Heart right ventricle (tissue), 16 donors: Measurements from ENCODE around the gene UBE2J1. TPM values are rescaled to one million over a fixed set of nuclear protein-coding genes. Genes with fewer than 3 reads are reported as not detected.
A peak's percentile ranks its signal among the peaks of the same experiment; 100 is the strongest.
"Not testable (repeated sequence)": the region's sequence is repeated elsewhere in the genome, so short reads cannot be mapped to it uniquely, and the experiment has no call there.

Source experiments
- ATAC-seq, 8 donors: fragments of 200-7000 bp; cut with Tn5 transposase; one replicate each; pipeline ENCODE4 v1.9.1; 2020; ENCODE audit warnings: mild to moderate bottlenecking in 8 of 8, moderate library complexity in 8 of 8, moderate number of reproducible peaks in 1 of 8
- DNase-seq, 2 donors: peaks; one replicate each; pipeline ENCODE4 v3.0.0-alpha.2; 2020
- H3K27ac ChIP-seq, 10 donors: fragments of 200-600 bp; sonication (generic) in 2 of 10; one replicate each; pipeline versions ENCODE4 v1.5.0 to v1.8.0; 2020 to 2022; ENCODE audit warnings: mild to moderate bottlenecking in 3 of 10
- H3K27me3 ChIP-seq, 7 donors: fragments of 200-600 bp; one replicate each; pipeline ENCODE4 v1.8.0; 2021 to 2022; ENCODE audit warnings: mild to moderate bottlenecking in 2 of 7
- H3K36me3 ChIP-seq, 9 donors: fragments of 200-600 bp; sonication (generic) in 1 of 9; one replicate each; pipeline versions ENCODE4 v1.5.0 to v1.8.0; 2020 to 2022; ENCODE audit warnings: mild to moderate bottlenecking in 2 of 9
- H3K4me1 ChIP-seq, 9 donors: fragments of 200-600 bp; sonication (generic) in 1 of 9; one replicate each; pipeline versions ENCODE4 v1.5.0 to v1.8.0; 2020 to 2022; ENCODE audit warnings: mild to moderate bottlenecking in 4 of 9
- H3K4me3 ChIP-seq, 10 donors: fragments of 200-600 bp; sonication (generic) in 2 of 10; one replicate each; pipeline versions ENCODE4 v1.5.0 to v1.8.0; 2020 to 2022; ENCODE audit warnings: mild to moderate bottlenecking in 7 of 10, moderate library complexity in 2 of 10
- H3K9me3 ChIP-seq, 11 donors: fragments of 200-600 bp in 10 of 11; sonication (generic) in 2 of 11; one replicate each; pipeline versions ENCODE4 v1.5.0 to v1.8.0; 2013 to 2022; ENCODE audit warnings: mild to moderate bottlenecking in 2 of 11, control low read depth in 1 of 11, moderate library complexity in 1 of 11
- WGBS, 2 donors: extraction: QIAGEN DNeasy Blood & Tissue Kit; methylation state at CpG; one replicate each; pipeline ENCODE4 v1.1.7; 2013; ENCODE audit warnings: inconsistent platforms in 1 of 2; 5-methylcytosine and 5-hydroxymethylcytosine counted together
- intact Hi-C, 10 donors: fragments of 100-400 bp; cut with DNase I; formaldehyde crosslinking; loops; one replicate each; pipeline versions ENCODE4 v1.11.1 to v1.14.2; 2022
- polyA plus RNA-seq, 2 donors: library from polyadenylated mRNA; stranded (reverse); fragments of 200-250 nt; gene quantifications; one replicate each; pipeline ENCODE4 v1.2.3, GENCODE V29; 2013
- total RNA-seq, 10 donors: library from RNA; stranded (reverse); fragmentation: NEBNext Ultra II Directional in 3 of 10; extraction: Animal tissue kit (Norgen Biotek cat#: 25700) in 3 of 10; gene quantifications; one replicate each; pipeline versions ENCODE4 v1.2.1 to v1.2.4, GENCODE V29; 2021 to 2023
- TF ChIP-seq, protein P1 (sequence below), 9 donors: fragments of 200-600 bp; sonication (generic) in 2 of 9; IDR thresholded peaks; one replicate each; pipeline versions ENCODE4 v1.5.0 to v1.8.0; 2021 to 2022; ENCODE audit warnings: antibody characterized with exemption in 9 of 9, mild to moderate bottlenecking in 5 of 9, moderate library complexity in 1 of 9
- donor health status: Arrhythmogenic right ventricular cardiomyopathy.
- donor health status: ischemic (EF 13 %, LVEDD 7.1; RV severe dilation, severe dysfunction).
- donor health status: healthy with polysubstance abuse.
- donor health status: DM: no; HTN: yes; CAD: no.
- donor health status: DM: no; HTN: no; CAD: no.
- donor health status: ischemic (EF 25% LVEDD 6.9; RV normal size, moderate dysfunction).
- donor health status: ischemic (EF 25% LVEDD 5.7; RV mildly dilated, moderate dysfunction).
- donor health status: healthy.
- donor health status: DM: yes; HTN: yes; CAD: no.
- donor health status: Ischemic cardiomyopathy.
- donor health status: ischemic (EF 35%, LVEDD 5.7; RV mildly dilated, moderate dysfunction).
- donor health status: nonischemic (EF 11% LVEDD 7.7; RV severe dilation, severe dysfunction).
- donor health status: DM: yes; HTN: yes; CAD: no.
- donor health status: PGD.
- donor health status: ischemic (EF 29% LVEDD 5.4; RV normal size, mild dysfunction).
- donor health status: nonischemic (EF 23%, LVEDD 6.1; RV moderate dilation, normal function).

UBE2J1 gene
- total and polyA plus RNA-seq, 12 donors = 9.9 to 23.9 (median 14.1) TPM

DNA sequence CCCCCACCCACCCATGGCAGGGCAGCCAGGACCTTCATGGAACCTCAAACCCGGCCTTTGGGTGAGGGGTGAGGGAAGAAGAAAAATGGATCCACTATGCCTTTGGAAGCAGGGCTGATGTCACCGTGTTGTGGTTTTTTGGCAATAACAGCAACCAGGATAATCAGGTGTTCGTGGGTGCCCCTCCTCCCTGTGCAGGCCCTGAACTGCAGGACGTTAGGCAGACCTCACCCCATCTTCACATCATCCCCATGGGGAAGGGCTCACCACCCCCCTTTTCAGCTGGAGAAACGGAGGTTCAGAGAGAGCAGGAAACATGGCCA is 41.0 kb downstream of the UBE2J1 start:
- 39 to 60% methylated on average over 5 of the region's 5 CpGs for WGBS, 2 donors
- TF ChIP-seq, protein P1, sequence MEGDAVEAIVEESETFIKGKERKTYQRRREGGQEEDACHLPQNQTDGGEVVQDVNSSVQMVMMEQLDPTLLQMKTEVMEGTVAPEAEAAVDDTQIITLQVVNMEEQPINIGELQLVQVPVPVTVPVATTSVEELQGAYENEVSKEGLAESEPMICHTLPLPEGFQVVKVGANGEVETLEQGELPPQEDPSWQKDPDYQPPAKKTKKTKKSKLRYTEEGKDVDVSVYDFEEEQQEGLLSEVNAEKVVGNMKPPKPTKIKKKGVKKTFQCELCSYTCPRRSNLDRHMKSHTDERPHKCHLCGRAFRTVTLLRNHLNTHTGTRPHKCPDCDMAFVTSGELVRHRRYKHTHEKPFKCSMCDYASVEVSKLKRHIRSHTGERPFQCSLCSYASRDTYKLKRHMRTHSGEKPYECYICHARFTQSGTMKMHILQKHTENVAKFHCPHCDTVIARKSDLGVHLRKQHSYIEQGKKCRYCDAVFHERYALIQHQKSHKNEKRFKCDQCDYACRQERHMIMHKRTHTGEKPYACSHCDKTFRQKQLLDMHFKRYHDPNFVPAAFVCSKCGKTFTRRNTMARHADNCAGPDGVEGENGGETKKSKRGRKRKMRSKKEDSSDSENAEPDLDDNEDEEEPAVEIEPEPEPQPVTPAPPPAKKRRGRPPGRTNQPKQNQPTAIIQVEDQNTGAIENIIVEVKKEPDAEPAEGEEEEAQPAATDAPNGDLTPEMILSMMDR (IDR thresholded peaks at IDR 0.05) = peak in 1 of 9 donors; percentile 35
- Histone ChIP-seq H3K36me3 (peaks cover 0 to 15% (median 0%) of the 10 kb centered on the region in 9 donors), H3K27ac (peak overlapping the region in 8 of 10 donors; percentile 57 to 85 (median 70)), H3K9me3 (no peaks in the 10 kb centered on the region), H3K4me3 (peak overlapping the region in 1 of 10 donors; percentile 28), H3K27me3 (no peaks in the 10 kb centered on the region), H3K4me1 (peaks cover 15 to 40% (median 28%) of the 10 kb centered on the region in 9 donors)
- no peak for DNase-seq
- no peak for ATAC-seq
- intact Hi-C loops = loop anchor here in 7 of 10 donors (2.0 to 5.0 kb wide), 5 partner anchors 36 to 59 kb away; partner anchors contain the start of gene UBE2J1 (in 4 of the 7)

DNA sequence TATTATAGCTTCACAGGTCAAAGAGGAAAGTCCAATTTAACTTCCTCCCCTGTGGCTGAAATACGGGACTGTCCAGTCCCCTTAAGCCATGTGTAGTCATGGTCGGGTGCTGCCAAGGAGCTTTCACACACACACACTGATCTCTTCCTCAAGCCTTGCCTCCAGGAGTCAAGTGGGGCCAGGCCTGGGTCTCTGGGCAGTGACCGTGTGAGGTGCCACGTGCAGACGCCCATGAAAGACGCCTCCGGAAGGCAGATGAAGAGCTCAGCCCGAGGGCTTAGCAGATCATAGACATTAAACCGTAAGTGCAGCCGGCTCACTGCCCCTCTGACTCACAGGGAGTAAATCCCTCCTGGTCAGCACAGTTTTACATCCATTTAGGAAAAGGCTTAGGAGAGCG is 41.6 kb downstream of the UBE2J1 start:
- 61 to 69% methylated on average over 11 of the region's 11 CpGs for WGBS, 2 donors
- Histone ChIP-seq H3K4me3 (no peak overlapping the region), H3K36me3 (peaks cover 0 to 14% (median 0%) of the 10 kb centered on the region in 9 donors), H3K4me1 (peaks cover 15 to 40% (median 28%) of the 10 kb centered on the region in 9 donors), H3K27me3 (no peaks in the 10 kb centered on the region), H3K27ac (peak overlapping the region in 4 of 10 donors; percentile 69 to 85 (median 76)), H3K9me3 (no peaks in the 10 kb centered on the region)
- DNase-seq (no peak), ATAC-seq (no peak)
- intact Hi-C loops = loop anchor here in 7 of 10 donors (2.0 to 5.0 kb wide), 5 partner anchors 36 to 60 kb away; partner anchors contain the start of gene UBE2J1 (in 4 of the 7)
- TF ChIP-seq, protein P1 (IDR thresholded peaks at IDR 0.05) = no peak

DNA sequence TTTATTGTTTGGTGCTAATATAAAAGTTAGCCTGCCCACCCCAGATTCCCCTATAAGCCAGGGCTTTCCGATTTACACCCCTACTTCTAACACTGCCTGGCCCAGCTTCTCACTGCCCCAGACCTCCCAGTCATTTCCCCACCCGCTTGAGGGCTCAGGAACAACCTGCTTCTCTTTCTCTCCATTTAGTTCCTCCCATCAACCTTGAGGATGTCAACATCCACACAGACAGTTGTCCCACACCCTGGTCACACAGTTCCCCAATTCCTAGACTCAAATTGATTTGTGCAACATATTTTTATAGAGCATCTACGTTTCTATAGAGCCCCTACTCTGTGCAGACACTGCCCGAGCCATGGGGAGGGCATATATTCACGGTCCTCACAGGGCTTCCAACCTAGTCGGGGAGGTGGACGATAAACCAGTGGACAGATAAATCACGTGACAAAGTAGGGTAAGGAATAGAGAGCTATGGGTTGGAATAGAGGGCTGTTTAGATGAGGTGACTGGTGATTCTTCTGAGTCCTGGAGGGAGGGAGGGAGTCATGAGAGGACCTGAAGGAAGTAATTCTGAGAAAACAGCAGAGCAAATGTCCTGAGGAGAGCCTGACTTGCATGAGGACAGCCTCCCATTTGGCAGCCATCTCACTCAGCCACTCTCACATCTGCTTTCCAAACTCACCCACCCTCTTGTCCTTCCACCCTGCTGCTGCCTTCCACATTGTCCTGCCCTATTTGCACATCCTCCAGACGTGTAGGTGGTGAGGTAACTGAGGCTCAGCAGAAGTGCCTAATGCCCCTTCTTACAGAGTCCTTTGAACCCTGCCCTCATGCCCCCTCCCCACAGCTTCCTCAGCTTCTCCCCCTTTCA is 43.8 kb downstream of the UBE2J1 start:
- Histone ChIP-seq H3K9me3 (peaks cover 0 to 2% (median 0%) of the 10 kb centered on the region in 11 donors), H3K27me3 (no peaks in the 10 kb centered on the region), H3K4me3 (no peak overlapping the region), H3K27ac (no peak overlapping the region), H3K4me1 (peaks cover 15 to 35% (median 25%) of the 10 kb centered on the region in 9 donors), H3K36me3 (no peaks in the 10 kb centered on the region)
- ATAC-seq (no peak), DNase-seq (no peak)
- intact Hi-C loops = loop anchor here in 1 of 10 donors (5.0 kb wide), 1 partner anchor 39 kb away; no protein-coding TSS in a partner anchor
- TF ChIP-seq, protein P1 (IDR thresholded peaks at IDR 0.05) = no peak
- WGBS, 2 donors = 80 to 85% methylated on average over 9 of the region's 9 CpGs

DNA sequence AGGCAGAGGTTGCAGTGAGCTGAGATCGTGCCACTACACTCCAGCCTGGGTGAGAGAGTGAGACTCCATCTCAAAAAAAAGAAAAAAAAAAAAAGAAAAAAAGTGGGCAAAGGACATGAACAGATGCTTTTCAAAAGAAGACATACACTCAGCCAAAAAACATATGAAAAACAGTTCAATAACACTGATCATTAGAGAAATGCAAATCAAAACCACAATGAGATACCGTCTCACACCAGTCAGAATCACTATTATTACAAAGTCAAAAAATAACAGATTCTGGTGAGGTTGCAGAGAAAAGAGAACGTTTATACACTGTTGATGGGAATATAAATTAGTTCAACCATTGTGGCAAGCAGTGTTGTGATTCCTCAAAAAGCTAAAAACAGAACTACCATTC is 48.0 kb downstream of the UBE2J1 start:
- H3K27me3 ChIP-seq, H3K36me3 ChIP-seq, intact Hi-C loops, H3K27ac ChIP-seq, H3K4me1 ChIP-seq, DNase-seq, ATAC-seq, H3K9me3 ChIP-seq, H3K4me3 ChIP-seq: not testable (repeated sequence)
- 91 to 93% methylated on average over 3 of the region's 3 CpGs for WGBS, 2 donors
